MM.1S (cell line): ENCODE results near the gene ZNF428.

Source experiments
- DNase-seq: peaks from one replicate; pipeline ENCODE4 v3.0.0-alpha.2; 2015
- H2AFZ ChIP-seq: fragments of 300-600 bp; sonication (generic); 2 replicates; pipeline ENCODE4 v1.6.0; 2016; ENCODE audit warnings: antibody characterized with exemption, low read length
- H3F3A ChIP-seq: fragments of 300-600 bp; sonication (generic); 2 replicates; pipeline ENCODE4 v1.6.1; 2016; ENCODE audit warnings: mild to moderate bottlenecking, antibody characterized with exemption, low read length, moderate library complexity, mixed read lengths; ENCODE audit not compliant: insufficient read depth
- H3K27ac ChIP-seq: fragments of 300-600 bp; sonication (generic); 2 replicates; pipeline ENCODE4 v1.5.1; 2016; ENCODE audit warnings: mild to moderate bottlenecking, low read length
- H3K27me3 ChIP-seq: fragments of 300-600 bp; sonication (generic); replicated peaks from 2 replicates; pipeline ENCODE4 v1.6.0; 2016; ENCODE audit warnings: low read length; ENCODE audit not compliant: insufficient read depth
- H3K36me3 ChIP-seq: fragments of 300-600 bp; sonication (generic); replicated peaks from 2 replicates; pipeline ENCODE4 v1.6.1; 2016; ENCODE audit warnings: mild to moderate bottlenecking, low read length, mixed read lengths; ENCODE audit not compliant: insufficient read depth
- H3K4me1 ChIP-seq: fragments of 300-600 bp; sonication (generic); 2 replicates; pipeline ENCODE4 v1.6.1; 2016; ENCODE audit warnings: low read length, mixed read lengths
- H3K4me2 ChIP-seq: fragments of 300-600 bp; sonication (generic); 2 replicates; pipeline ENCODE4 v1.6.0; 2016; ENCODE audit warnings: low read depth, low read length
- H3K4me3 ChIP-seq: fragments of 300-600 bp; sonication (generic); 2 replicates; pipeline ENCODE4 v1.5.1; 2016; ENCODE audit warnings: low read length, mixed read lengths
- H3K79me2 ChIP-seq: fragments of 300-600 bp; sonication (generic); 2 replicates; pipeline ENCODE4 v1.6.1; 2016; ENCODE audit warnings: mixed run types, low read length, mixed read lengths
- H3K9ac ChIP-seq: fragments of 300-600 bp; sonication (generic); 2 replicates; pipeline ENCODE4 v1.6.1; 2016; ENCODE audit warnings: low read length, mixed read lengths
- H3K9me2 ChIP-seq: fragments of 300-600 bp; sonication (generic); replicated peaks from 2 replicates; pipeline ENCODE4 v1.6.1; 2016; ENCODE audit warnings: mild to moderate bottlenecking, low read length, mixed read lengths; ENCODE audit not compliant: insufficient read depth
- H3K9me3 ChIP-seq: fragments of 300-600 bp; sonication (generic); replicated peaks from 2 replicates; pipeline ENCODE4 v1.6.1; 2016; ENCODE audit warnings: mild to moderate bottlenecking, low read length, mixed read lengths; ENCODE audit not compliant: insufficient read depth
- H4K20me1 ChIP-seq: fragments of 300-600 bp; sonication (generic); 2 replicates; pipeline ENCODE4 v1.6.1; 2016; ENCODE audit warnings: mild to moderate bottlenecking, low read length, moderate library complexity, mixed read lengths; ENCODE audit not compliant: insufficient read depth
- CTCF ChIP-seq: fragments of 300-600 bp; sonication (generic); IDR thresholded peaks from 2 replicates; pipeline ENCODE4 v1.5.1; 2016; ENCODE audit warnings: antibody characterized with exemption, low read length, mixed read lengths
- EZH2 ChIP-seq: fragments of 300-600 bp; sonication (generic); optimal IDR thresholded peaks from 2 replicates; pipeline ENCODE3; 2017; ENCODE audit warnings: low read depth, mild to moderate bottlenecking, antibody characterized with exemption, low read length, mixed read lengths
- EZH2phosphoT487 ChIP-seq: fragments of 300-600 bp; sonication (generic); IDR thresholded peaks from 2 replicates; pipeline ENCODE4 v1.6.1; 2018; ENCODE audit warnings: antibody characterized with exemption, low read length

Gene ZNF428

GRCh38 chr19:43561139-43561970, 58.1 kb downstream of the ZNF428 start:
- Histone ChIP-seq H3K79me2 (no peaks in the 10 kb centered on the region), H4K20me1 (no peaks in the 10 kb centered on the region), H3K4me2 (no peak overlapping the region), H3K4me3 (no peak overlapping the region), H2AFZ (no peak overlapping the region), H3K27me3 (no peaks in the 10 kb centered on the region), H3K36me3 (no peaks in the 10 kb centered on the region), H3K9me3 (no peaks in the 10 kb centered on the region), H3K9me2 (no peaks in the 10 kb centered on the region), H3K9ac (no peak overlapping the region), H3K27ac (no peak overlapping the region), H3F3A (no peaks in the 10 kb centered on the region), H3K4me1 (no peaks in the 10 kb centered on the region)
- no peak for DNase-seq
- TF ChIP-seq EZH2phosphoT487 = no peak

GRCh38 chr19:43560687-43561086, 58.7 kb downstream of the ZNF428 start:
- no peaks in the 10 kb centered on the region for H3K79me2 ChIP-seq
- H3K27ac ChIP-seq = no peak overlapping the region
- TF ChIP-seq EZH2 (no peak), EZH2phosphoT487 (no peak), CTCF (no peak)
- H2AFZ ChIP-seq = no peak overlapping the region
- H3K9me3 ChIP-seq = no peaks in the 10 kb centered on the region
- H4K20me1 ChIP-seq = no peaks in the 10 kb centered on the region
- H3F3A ChIP-seq = no peaks in the 10 kb centered on the region
- no peak overlapping the region for H3K4me3 ChIP-seq
- no peak overlapping the region for H3K4me2 ChIP-seq
- H3K36me3 ChIP-seq = no peaks in the 10 kb centered on the region
- no peak for DNase-seq
- no peaks in the 10 kb centered on the region for H3K4me1 ChIP-seq
- H3K9ac ChIP-seq = no peak overlapping the region
- H3K9me2 ChIP-seq = no peaks in the 10 kb centered on the region
- no peaks in the 10 kb centered on the region for H3K27me3 ChIP-seq
